Lower leg skin (tissue), 4 donors: ENCODE measurements around the gene TMEM134. TPM values are rescaled to one million over a fixed set of nuclear protein-coding genes. Genes with fewer than 3 reads are reported as not detected.

Experiments
- DNase-seq, 2 donors: peaks; one replicate each; pipeline ENCODE4 v3.0.0-alpha.2; 2019; ENCODE audit warnings: low spot score in 2 of 2
- H3K4me3 ChIP-seq: fragments of 200-600 bp; sonication (generic); 2 replicates; pipeline ENCODE4 v1.5.1; 2017; ENCODE audit warnings: mild to moderate bottlenecking, low read depth; ENCODE audit not compliant: poor library complexity, severe bottlenecking
- CTCF ChIP-seq, 3 donors: fragments of 450-650 bp; IDR thresholded peaks; one replicate each; pipeline ENCODE4 v1.5.1; 2016; ENCODE audit warnings: antibody characterized with exemption in 3 of 3, mild to moderate bottlenecking in 3 of 3, moderate library complexity in 2 of 3
- POLR2A ChIP-seq, 2 donors: fragments of 450-650 bp; IDR thresholded peaks; one replicate each; pipeline ENCODE4 v1.6.1; 2016 to 2017; ENCODE audit warnings: antibody characterized with exemption in 2 of 2, mild to moderate bottlenecking in 1 of 2, moderate library complexity in 1 of 2
- WGBS, 2 donors: methylation state at CpG; one replicate each; pipeline ENCODE4 v1.1.5; 2018; 5-methylcytosine and 5-hydroxymethylcytosine counted together
- intact Hi-C: fragments of 100-400 bp; cut with DNase I; formaldehyde crosslinking; loops from one replicate; pipeline ENCODE4 v1.15.0; 2023; ENCODE audit warnings: low total_unique reads
- total RNA-seq, 4 donors: library from RNA; depleted of rRNA; stranded (reverse); fragments of >200 nt; gene quantifications; one replicate each; pipeline ENCODE4 v1.1.0, GENCODE V29; 2016

Gene TMEM134
- total RNA-seq, 4 donors from 2014 or later, result 202 to 374 (median 252) TPM

GRCh38 chr11:67419325-67420049 lies 49.6 kb downstream of the TMEM134 start:
- intact Hi-C loops, result no loop called here
- WGBS, 2 donors, result 84 to 89% methylated on average over 20 to 21 of the region's 21 CpGs
- DNase-seq, result no peak
- no peak overlapping the region for H3K4me3 ChIP-seq
- TF ChIP-seq CTCF (IDR thresholded peaks at IDR 0.05) (no peak), POLR2A (IDR thresholded peaks at IDR 0.05) (no peak)

GRCh38 chr11:67418476-67419281 lies 50.4 kb downstream of the TMEM134 start:
- intact Hi-C loops, result no loop called here
- DNase-seq, result no peak
- no peak overlapping the region for H3K4me3 ChIP-seq
- 37 to 45% methylated on average over 7 to 14 of the region's 26 CpGs for WGBS, 2 donors
- TF ChIP-seq POLR2A (IDR thresholded peaks at IDR 0.05), result no peak
- no peak for TF ChIP-seq CTCF (IDR thresholded peaks at IDR 0.05)

GRCh38 chr11:67417425-67417824 lies 51.6 kb downstream of the TMEM134 start:
- H3K4me3 ChIP-seq, result no peak overlapping the region
- intact Hi-C loops, result no loop called here
- TF ChIP-seq POLR2A (IDR thresholded peaks at IDR 0.05) (no peak), CTCF (IDR thresholded peaks at IDR 0.05) (no peak)
- 65 to 70% methylated on average over 5 to 12 of the region's 12 CpGs for WGBS, 2 donors
- no peak for DNase-seq

GRCh38 chr11:67416416-67417335 lies 52.4 kb downstream of the TMEM134 start:
- TF ChIP-seq CTCF (IDR thresholded peaks at IDR 0.05), result no peak
- no peak for DNase-seq
- no peak overlapping the region for H3K4me3 ChIP-seq
- 26 to 41% methylated on average over 19 to 21 of the region's 21 CpGs for WGBS, 2 donors
- intact Hi-C loops, result no loop called here

GRCh38 chr11:67415501-67416304 lies 53.3 kb downstream of the TMEM134 start, which contains the start of gene CARNS1:
TSS of gene CARNS1 (plus strand) at chr11:67415678. CDS start at chr11:67416200, 522 bp downstream.
- no peak for DNase-seq
- intact Hi-C loops, result no loop called here
- WGBS, 2 donors, result 3 to 4% methylated on average over 20 to 40 of the region's 67 CpGs
- no peak for TF ChIP-seq POLR2A (IDR thresholded peaks at IDR 0.05)
- TF ChIP-seq CTCF (IDR thresholded peaks at IDR 0.05), result no peak
- no peak within 1 kb of the TSS for H3K4me3 ChIP-seq
